GM12891 (cell line): ENCODE measurements around the gene C9orf85.

Experiments
- POLR2A ChIP-seq: IDR thresholded peaks from 2 replicates; pipeline ENCODE4 v1.6.1; 2011; ENCODE audit warnings: low read depth, low read length, control low read depth
- POLR2AphosphoS5 ChIP-seq: IDR thresholded peaks from 2 replicates; pipeline ENCODE4 v1.6.1; 2011; ENCODE audit warnings: low read depth, low read length, control low read depth
- POU2F2 ChIP-seq: IDR thresholded peaks from 2 replicates; pipeline ENCODE4 v1.6.1; 2011; ENCODE audit warnings: low read depth, mild to moderate bottlenecking, control low read depth, low read length, moderate library complexity
- TAF1 ChIP-seq: IDR thresholded peaks from 2 replicates; pipeline ENCODE4 v1.6.1; 2011; ENCODE audit warnings: low read depth, low read length, control low read depth

GRCh38 chr9:71925834-71926233, 14.4 kb downstream of the C9orf85 start:
- TF ChIP-seq POLR2A (no peak), TAF1 (no peak), POU2F2 (no peak), POLR2AphosphoS5 (no peak)
